HG03025 (cell line): Measurements from ENCODE around the gene DPEP2.
"Not testable (repeated sequence)": the region's sequence is repeated elsewhere in the genome, so short reads cannot be mapped to it uniquely, and the experiment has no call there.

Experiments used
- ATAC-seq: cut with Tn5 transposase; IDR thresholded peaks from one replicate; pipeline ENCODE4 v1.9.1; 2021; ENCODE audit warnings: mild to moderate bottlenecking, moderate library complexity; ENCODE audit not compliant: unreplicated experiment, low FRiP score

DPEP2 gene

DNA sequence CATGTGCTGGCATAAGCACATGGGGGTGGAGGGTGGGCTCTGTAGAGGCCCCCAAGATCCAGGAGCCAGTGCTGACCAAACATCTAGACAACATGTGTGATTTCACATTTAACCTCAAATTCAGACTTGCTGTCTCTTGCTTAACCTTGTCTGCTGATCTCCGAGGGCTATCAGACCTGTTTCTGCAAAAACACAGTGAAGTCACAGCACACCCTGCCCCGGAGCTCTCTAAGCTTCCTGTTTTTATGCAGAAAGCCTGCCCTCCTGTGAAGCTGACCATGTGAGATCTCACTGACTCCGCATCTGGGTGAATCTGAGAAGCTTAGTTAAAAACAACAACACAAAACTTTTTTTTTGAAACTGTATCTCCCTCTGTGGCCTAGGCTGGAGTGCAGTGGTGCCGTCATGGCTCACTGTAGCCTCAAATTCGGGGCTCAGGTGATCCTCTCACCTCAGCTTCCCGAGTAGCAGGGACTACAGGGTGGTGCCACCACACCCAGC is 6.6 kb upstream of the DPEP2 start:
- no peak for ATAC-seq

DNA sequence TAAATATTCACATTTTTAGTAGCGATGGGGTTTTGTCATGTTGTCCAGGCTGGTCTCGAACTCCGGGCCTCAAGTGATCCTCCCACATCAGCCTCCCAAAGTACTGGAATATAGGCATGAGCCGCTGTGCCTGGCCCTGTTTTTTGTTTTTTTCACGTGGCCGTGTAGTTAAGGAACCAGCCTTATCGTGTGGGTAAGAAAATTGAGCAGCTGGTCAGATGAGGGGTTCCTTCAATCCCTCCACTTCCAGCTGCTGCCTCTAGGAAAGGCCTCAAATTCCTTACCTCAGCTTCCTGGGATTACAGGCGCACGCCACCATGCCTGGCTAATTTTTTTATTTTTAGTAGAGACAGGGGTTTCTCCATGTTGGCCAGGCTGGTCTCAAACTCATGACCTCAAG is 5.9 kb upstream of the DPEP2 start:
- no peak for ATAC-seq

DNA sequence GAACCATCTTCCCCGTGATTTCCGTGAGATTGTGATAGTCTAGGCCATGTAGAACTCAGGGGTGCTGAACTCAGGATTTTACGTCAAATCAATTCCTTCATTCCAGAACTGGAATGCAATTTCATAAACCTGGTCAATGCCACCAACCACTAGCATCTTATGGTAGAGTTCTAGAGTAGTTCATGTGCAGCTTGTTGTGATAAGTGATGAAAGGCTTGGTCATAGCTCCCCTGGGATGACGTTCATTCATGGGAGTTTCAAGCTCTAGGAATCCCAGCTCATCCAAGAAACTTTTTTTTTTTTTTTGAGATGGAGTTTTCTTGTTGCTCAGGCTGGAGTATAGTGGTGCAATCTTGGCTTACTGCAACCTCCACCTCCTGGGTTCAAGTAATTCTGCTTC is 3.7 kb upstream of the DPEP2 start:
- ATAC-seq: no peak

DNA sequence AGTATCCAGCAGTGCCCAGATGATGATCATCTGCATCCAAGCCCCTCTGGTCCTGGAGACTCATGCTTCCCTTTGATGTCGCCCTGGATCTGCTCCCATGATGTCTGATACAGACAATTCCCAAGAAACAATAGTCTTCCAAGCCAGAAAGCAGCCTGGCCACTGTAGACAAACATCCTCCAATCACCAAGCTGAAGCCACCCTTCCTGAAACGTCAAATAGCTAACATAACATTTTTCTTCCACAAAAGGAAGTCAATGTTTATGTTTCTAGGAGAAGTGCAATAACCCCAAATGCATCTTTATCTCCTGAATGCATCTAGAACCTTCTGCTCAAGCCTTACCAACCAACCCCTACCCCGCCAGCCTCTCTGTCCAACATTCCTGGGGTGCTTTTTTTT is 1.2 kb upstream of the DPEP2 start:
- no peak for ATAC-seq

DNA sequence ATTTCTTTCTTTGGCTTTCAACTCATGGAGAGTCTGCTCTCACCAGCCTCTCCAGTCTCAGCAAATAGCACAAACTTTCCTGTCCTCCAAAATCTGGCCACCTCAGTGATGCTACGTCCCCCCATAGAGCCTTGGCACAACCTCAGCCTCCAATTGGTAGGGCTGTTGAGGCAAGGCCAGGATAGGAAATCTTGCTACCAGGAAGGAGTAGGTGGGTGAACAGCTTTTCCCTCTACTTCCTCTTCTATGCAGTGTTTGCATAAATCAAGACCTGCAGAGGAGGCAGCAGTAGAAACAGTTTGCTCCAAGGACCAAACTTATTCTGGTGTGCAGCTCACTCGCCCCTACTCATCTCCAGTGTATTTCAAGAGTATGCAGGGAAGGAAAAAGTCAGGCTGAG is 701 bp upstream of the DPEP2 start:
- no peak for ATAC-seq

DNA sequence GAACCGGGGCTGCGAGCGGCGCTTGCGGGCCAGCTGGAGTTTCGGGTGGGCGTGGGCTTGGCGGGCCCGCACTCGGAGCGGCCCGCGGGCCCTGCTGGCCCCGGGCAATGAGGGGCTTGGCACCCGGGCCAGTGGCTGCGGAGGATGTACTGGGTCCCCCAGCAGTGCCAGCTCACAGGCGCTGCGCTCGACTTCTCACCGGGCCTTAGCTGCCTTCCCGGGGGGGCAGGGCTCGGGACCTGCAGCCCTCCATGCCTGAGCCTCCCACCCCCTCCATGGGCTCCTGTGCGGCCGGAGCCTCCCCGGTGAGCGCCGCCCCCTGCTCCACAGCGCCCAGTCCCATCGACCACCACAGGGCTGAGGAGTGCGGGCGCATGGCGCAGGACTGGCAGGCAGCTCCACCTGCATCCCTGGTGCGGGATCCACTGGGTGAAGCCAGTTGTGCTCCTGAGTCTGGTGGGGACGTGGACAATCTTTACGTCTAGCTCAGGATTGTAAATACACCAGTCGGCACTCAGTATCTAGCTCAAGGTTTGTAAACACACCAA is 979 bp downstream of the DPEP2 start:
- not testable (repeated sequence) for ATAC-seq

DNA sequence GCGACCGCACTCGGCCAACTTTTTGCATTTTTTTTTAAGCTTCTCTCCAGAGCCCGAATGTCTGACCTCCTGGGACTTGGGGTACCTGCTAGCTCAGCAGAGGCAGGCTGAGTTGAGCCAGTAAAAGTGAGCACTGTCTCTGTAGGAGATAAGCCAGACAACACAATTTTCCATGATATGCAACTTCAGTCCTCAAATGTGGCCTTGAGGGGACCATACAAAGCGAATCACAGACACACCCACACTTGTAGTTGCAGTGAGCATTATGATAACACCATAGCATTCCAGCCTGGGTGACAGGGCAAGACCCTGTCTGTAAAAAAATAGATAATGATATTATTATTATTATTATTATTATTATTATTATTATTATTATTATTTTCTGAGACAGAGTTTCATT is 2.6 kb downstream of the DPEP2 start:
- no peak for ATAC-seq

DNA sequence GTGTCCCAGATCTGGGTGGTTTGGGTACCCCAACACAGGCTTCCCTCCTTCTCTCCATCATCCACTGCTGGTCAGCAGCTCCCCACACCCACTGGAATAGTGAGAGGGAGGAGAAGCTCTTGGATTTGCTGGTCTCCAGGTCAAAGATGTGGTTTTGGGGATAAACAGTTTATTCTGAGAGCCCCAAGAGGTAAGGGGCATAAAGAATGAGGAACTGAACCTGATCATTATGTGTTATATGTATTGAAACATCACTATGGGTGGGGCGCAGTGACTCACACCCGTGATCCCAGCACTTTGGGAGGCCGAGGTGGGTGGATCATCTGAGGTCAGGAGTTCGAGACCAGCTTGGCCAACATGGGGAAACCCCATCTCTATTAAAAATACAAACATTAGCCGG is 3.9 kb downstream of the DPEP2 start:
- no peak for ATAC-seq

DNA sequence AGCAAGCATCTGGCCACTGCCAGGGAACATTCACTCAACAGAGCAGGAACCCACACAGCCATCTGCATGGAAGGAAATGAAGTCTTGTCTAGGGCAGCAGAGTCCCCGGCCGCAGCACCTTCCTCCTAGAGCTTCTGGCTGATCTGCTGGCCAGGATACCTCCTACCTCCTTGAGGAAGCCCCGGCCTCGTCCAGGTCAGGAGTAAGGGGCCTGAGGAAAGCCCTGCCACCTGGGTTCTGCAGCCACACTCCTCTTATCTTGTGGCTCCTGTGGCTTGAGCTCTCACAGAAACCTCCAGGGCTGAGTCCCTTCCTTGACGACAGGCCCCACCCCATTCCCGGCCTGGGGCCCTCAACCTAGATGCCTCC is 5.3 kb downstream of the DPEP2 start:
- not testable (repeated sequence) for ATAC-seq

DNA sequence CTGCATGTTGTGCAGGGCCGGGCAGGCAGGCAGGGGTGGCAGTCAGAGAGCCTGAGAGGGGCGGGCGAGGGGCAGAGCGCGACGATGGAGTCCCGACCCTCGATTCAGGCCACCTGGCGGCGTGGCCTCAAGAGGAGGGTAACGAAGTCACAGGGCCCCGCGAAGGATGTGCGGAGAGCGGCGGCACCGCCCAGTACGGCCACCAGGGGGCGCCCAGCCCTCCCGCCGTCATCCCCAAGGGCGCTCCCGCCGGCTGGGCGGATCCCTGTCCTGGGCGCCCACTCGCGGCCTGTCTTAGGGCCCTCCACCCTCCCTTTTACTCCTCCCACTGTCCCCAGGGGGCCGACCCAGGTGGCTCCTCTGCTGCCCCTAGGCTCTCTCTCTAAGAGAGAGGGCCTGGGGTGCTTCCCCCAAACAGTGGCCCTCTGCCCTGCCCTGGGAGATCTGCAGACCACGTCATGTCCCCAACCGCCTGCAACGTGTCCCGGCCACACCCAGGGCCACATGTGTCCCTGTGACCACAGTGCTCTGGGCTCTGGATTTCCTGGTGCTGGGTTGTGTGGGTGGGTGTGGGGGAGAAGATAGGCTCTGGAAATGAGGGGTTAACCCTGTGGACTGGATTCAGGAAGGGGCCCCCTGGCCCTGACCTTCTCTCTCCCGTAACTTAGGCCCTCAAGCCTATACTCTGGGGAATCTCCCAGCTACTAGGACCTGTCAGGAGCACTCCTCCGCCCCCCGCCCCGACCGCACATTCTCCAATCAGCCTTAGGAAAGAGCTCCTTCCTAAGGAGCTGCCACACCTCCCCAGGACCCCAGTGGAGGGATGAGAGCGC is 5.9 kb downstream of the DPEP2 start:
- peak; percentile 65 for ATAC-seq

DNA sequence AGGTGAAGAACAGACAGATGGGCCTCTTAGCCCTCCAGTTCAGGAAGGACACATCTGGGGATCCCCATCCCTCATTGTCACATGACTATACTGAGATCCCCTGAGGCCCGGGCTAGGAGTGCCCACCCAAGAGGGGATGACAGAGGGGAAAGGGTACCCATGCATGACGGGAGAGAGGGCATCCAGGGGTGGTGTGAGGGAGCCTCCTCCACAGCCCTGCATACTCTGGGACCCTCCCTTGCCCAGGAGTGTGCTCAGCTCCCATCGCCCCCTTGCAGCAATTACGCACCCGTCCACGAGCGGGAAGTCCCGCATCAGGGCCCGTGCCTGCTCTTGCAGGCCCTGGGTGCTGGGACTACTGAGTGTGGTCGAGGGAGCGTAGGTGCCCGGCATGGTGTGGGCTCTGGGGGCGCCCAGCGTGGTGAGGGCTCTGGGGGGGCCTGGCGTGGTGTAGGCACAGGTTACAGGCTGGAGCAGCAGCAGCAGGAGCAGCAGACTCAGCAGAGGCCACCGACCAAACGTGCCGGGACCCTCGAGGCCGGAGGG is 6.5 kb downstream of the DPEP2 start:
- no peak for ATAC-seq

DNA sequence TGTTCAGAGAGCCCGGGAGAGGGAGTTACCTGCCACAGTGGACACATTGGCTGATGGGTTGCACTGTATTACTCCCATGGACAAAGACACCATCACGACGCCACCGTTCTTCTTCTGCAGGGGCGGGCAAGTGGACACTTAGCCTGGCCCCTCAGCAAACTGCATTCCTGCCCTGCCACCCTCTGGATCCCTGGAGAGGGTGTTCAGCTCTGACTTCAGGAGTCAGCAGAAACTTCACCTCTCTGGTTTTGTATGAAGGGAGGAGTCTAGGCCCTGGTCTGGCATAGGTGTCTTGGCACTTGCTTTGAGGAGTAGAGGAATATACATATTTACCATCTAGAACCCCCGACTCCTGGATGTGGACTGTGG is 9.3 kb downstream of the DPEP2 start:
- ATAC-seq: no peak

DNA sequence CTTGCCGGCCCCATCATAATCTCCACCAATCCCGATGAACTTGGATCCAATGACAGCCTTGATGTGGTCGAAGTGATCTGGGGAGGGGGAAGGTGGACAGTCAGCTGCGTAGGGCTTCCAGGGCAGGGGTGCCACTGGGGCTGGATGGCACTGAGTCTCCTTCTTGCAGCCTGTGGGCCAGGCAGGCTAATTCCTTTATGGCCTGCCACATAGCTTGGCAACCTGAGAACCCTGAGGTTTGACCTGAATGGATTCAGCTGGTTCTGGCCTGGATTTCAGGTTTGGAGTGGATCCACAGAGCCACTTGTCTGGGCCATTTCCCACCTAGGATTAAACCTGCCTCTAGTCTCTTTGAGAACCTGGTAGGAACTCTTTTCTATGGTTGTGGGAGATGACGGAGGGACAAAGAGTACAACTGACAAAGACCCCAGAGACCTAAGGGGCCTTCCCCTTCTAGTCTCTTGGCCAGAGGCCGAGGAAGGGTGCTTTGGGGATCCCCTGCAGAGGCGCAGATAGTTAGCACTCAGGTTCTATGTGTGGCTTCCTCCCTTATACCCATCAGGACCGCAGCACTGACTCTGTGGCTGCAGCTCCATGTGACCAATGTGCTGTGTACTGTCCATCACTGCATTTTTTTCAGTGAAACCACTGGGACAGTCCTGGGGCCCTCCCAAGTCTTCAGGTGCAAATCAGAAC is 9.8 kb downstream of the DPEP2 start:
- no peak for ATAC-seq

DNA sequence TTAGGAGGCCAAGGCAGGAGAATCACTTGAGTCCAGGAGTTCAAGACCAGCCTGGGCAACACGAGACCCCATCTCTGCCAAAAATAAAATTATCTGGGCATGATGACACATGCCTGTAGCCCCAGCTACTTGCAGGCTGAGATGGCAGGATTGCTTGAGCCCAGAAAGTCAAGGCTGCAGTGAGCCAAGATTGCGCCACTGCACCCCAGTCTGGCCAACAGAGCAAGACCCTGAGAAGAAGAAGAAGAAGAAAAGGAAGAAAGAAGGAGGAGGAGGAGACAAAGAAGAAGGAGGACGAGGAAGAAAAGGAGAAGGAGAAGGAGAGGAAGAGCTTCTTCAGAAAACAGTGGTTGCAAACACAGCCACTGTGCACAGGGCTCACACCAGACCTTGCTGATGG is 10.6 kb downstream of the DPEP2 start:
- ATAC-seq: no peak

DNA sequence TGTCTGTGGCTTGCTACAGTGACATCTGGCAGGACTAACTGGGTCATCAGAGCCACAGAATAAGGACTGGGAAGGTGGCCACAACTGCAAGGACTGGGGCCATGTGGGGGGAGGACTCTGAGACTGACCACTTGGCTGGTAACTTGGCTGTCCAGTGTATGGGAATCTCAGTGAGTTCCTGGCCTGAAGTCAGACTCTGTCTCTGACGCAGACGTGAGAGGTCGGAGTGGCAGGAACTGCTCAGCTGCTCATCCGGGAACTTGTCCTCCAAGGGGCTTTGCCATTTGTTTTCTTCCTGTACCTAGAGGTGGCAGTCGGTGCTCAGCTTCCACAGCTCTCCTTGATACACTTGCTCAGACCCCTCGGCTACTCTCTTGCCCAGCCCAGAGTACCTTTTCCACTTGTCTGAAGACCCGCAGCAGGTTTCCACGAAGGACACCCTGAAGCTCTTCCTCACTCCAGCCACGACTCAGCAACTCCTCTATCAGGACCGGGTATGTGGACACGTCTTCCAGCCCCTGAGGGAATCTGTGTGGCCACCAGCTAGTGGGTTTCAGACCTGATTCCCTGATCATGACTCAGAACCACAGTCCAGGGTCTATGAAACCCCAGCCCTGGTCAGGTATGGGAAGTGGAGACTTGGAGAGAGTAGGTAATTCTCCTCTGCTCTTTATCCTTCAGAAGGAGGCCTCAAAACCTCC is 11.7 kb downstream of the DPEP2 start:
- ATAC-seq: no peak

DNA sequence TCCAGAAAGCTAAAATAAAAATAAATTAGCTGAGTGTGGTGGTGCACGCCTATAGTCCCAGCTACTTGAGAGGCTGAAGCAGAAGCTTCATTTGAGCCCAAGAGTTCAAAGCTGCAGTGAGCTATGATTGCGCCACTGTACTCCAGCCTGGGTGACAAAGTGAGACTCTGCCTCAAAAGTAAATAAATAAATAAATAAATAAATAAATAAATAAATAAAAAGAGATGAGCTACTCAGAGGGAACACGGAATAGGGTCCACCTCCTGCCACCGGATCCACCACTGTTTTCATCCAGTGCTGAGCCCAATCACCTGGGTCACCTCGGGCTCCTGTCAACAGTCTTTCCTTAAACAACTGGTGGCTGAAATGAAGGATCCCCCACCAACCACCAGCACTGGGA is 12.3 kb downstream of the DPEP2 start:
- no peak for ATAC-seq

DNA sequence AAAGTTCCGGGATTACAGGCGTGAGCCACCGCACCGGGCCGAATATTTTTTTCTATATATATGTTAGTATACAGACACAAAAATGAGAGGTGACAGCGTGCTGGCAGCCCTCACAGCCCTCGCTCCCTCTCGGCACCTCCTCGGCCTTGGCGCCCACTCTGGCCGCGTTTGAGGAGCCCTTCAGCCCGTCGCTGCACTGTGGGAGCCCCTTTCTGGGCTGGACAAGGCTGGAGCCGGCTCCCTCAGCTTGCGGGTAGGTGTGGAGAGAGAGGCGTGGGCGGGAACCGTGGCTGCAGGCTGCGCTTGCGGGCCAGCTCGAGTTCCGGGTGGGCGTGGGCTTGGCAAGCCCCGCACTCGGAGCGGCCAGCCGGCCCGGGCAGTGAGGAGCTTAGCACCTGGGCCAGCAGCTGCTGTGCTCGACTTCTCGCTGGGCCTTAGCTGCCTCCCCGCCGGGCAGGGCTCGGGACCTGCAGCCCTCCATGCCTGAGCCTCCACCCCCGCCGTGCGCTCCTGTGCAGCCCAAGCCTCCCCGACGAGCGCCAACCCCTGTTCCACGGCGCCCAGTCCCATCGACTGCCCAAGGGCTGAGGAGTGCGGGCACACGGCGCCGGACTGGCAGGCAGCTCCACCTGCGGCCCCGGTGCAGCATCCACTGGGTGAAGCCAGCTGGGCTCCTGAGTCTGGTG is 17.1 kb downstream of the DPEP2 start:
- no peak for ATAC-seq

DNA sequence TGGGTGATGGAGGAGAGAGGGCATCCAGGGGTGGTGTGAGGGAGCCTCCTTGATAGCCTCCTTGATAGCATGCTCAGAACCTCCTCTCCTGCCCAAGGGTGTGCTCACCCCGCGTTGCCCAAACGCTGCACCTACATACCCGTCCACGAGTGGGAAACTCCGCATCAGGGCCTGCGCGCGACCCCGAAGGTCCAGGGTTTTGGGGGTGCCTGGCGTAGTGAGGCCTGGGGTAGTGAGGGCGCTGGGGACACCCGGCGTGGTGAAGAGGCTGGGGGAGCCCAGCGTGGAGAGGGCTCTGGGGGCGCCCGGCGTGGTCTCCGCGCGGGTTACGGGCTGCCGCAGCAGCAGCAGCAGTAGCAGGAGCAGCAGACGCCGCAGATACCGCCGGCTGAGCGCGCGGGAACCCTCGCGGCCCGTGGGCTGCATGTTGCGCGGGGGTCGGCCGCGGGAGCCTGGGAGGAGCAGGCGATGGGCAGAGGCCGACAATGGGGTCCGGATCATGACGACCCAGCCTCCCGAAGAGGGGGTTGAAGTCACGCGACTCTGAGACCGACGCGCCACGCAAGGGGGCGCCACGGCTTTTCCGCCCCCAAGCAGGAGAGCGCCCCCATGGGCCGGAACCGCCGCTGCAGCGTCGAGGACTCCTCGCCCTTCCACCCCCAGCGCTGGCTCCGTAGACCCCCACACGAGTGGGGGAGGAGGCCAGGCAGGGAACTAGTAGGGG is 19.2 kb downstream of the DPEP2 start, which contains the start of gene DPEP3:
Gene DPEP3, minus strand, starts transcription at position 545 of the 724 bp plus-strand sequence. Its CDS starts 119 bp downstream, at position 426.
- ATAC-seq: no peak

DNA sequence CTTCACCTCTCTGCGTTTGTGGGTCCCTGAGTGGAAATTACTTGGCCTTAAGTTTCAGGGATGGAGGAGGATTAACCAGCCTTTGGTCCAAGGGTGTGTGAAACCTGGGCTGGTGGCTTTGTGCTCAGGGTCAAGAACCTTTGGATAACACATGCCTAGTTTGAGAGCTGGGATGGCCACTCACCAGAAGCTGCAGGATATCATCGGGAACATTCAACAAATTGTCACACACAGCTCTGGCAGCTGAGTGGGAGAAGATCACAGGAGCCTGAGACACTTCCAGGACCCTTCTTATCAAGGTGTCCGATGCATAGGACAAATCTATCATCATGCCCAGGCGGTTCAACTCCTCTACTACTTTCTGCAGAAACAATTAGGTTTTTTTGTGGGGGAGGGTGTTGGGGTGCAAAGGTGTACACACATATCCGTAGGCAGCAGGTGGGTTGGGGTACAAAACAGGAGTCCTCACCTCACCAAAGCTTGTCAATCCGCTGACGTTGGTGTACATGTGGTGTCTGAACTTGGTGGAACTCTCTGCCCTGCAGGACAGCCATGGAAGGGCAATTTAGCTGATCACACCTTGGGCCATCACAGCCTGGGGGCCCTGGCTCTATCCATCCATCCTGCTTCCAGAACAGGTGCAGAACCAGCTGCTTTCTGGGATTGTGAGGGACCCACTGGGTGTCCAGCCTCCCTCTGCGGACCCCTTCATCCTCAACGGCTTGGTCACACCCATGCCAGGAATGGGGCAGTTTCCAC is 21.6 kb downstream of the DPEP2 start:
- no peak for ATAC-seq
